ENCODE measurements around the gene OSBPL2. TPM values are rescaled to one million over a fixed set of nuclear protein-coding genes. Genes with fewer than 3 reads are reported as not detected.

Gene OSBPL2
- total and polyA plus RNA-seq, 2 donors (not counting 3 experiments of a cell fraction or from before 2014, with no cell fraction given), result 13.1 to 33.0 TPM

DNA sequence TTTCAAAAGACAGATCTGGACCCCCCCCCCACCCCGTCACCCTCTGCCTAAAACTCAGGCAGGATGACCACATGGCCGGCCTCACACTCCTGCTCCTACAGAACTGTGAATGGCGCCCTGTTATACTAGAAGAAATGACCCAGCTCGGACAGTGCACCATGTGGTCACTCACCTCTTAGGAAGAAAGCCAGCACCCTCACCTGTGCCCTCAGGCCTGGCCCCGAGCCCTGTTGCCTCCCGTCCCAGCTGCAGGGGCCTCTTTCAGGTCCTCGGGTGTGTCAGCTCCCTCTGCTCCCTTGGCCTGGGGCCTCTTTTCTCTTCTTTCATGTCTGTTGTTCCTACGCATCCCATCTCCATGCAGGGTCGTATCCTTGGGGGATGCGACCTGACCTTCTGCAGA, 23.7 kb downstream of the OSBPL2 start:
- dilution Hi-C loops (cut with MboI; ENCODE audit: extremely low pct_ligation_motif_present, low sequenced_read_pairs), result no loop called here
- CTCF ChIA-PET, result interaction anchor here (0.9 to 1.4 kb wide), 2 partner anchors 24 to 251 kb away, joined by 3 to 5 read pairs; no protein-coding TSS in a partner anchor
- no TSS peak for BruUV-seq (replicated peaks)

More for the DNA sequence above, 23.7 kb downstream of the OSBPL2 start:
- no peak for DNase-seq (ENCODE audit: low read depth, low spot score)
- H3K9ac ChIP-seq (replicated peaks; ENCODE audit: extremely low read depth, insufficient read depth, low read length), result no peak overlapping the region
- H2AFZ ChIP-seq (ENCODE audit: low read depth, low read length), result no peak overlapping the region
- no peaks in the 10 kb centered on the region for H3K4me1 ChIP-seq (ENCODE audit: control insufficient read depth, extremely low read depth, insufficient read depth, low read length)
- no peak overlapping the region for H3K27ac ChIP-seq (ENCODE audit: insufficient read depth, low read depth, low read length)
- H3K9me3 ChIP-seq (replicated peaks; ENCODE audit: control insufficient read depth, insufficient read depth, low read length), result no peaks in the 10 kb centered on the region
- H3K4me2 ChIP-seq (ENCODE audit: insufficient read depth, low read length), result no peak overlapping the region
- TF ChIP-seq GATA2 (IDR thresholded peaks at IDR 0.05; ENCODE audit: insufficient read depth, insufficient read length, low read depth, low read length) (no peak), MYC (IDR thresholded peaks at IDR 0.05; ENCODE audit: low read depth, low read length) (no peak), JUN (IDR thresholded peaks at IDR 0.05; ENCODE audit: borderline replicate concordance, insufficient read depth, insufficient read length, low read depth) (no peak), POLR2AphosphoS5 (IDR thresholded peaks at IDR 0.05; ENCODE audit: insufficient read depth, low read depth, low read length) (no peak), EZH2 (IDR thresholded peaks at IDR 0.05; ENCODE audit: borderline replicate concordance, low read depth, low read length, severe bottlenecking) (no peak), POLR2A (IDR thresholded peaks at IDR 0.05; ENCODE audit: low read depth, low read length) (no peak), FOS (IDR thresholded peaks at IDR 0.05; ENCODE audit: borderline replicate concordance, insufficient read depth, low read length) (no peak)
- TF ChIP-seq, protein P1, sequence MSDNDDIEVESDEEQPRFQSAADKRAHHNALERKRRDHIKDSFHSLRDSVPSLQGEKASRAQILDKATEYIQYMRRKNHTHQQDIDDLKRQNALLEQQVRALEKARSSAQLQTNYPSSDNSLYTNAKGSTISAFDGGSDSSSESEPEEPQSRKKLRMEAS (IDR thresholded peaks at IDR 0.05; ENCODE audit: insufficient read depth, insufficient read length), result no peak
- TF ChIP-seq, protein P2, sequence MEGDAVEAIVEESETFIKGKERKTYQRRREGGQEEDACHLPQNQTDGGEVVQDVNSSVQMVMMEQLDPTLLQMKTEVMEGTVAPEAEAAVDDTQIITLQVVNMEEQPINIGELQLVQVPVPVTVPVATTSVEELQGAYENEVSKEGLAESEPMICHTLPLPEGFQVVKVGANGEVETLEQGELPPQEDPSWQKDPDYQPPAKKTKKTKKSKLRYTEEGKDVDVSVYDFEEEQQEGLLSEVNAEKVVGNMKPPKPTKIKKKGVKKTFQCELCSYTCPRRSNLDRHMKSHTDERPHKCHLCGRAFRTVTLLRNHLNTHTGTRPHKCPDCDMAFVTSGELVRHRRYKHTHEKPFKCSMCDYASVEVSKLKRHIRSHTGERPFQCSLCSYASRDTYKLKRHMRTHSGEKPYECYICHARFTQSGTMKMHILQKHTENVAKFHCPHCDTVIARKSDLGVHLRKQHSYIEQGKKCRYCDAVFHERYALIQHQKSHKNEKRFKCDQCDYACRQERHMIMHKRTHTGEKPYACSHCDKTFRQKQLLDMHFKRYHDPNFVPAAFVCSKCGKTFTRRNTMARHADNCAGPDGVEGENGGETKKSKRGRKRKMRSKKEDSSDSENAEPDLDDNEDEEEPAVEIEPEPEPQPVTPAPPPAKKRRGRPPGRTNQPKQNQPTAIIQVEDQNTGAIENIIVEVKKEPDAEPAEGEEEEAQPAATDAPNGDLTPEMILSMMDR (IDR thresholded peaks at IDR 0.05; ENCODE audit: extremely low read depth in 1 of 2, insufficient read depth in 1 of 2, low read depth in 1 of 2, low read length in 2 of 2), result no peak
- no peaks in the 10 kb centered on the region for H3K9me1 ChIP-seq (replicated peaks; ENCODE audit: control insufficient read depth, extremely low read depth, insufficient read depth, low read length)
- intact Hi-C loops (cut with micrococcal nuclease), result loop anchor here (10.0 kb wide), 1 partner anchor 247 kb away; no protein-coding TSS in a partner anchor
- H3K27me3 ChIP-seq (ENCODE audit: control insufficient read depth in 2 of 2, insufficient read depth in 2 of 2, low read length in 2 of 2), result no peaks in the 10 kb centered on the region
- no peaks in the 10 kb centered on the region for H4K20me1 ChIP-seq (replicated peaks; ENCODE audit: control insufficient read depth, extremely low read depth, insufficient read depth, low read length)
- peaks cover 2 to 34% of the 10 kb centered on the region in 2 experiments for H3K36me3 ChIP-seq (ENCODE audit: control insufficient read depth in 2 of 2, extremely low read depth in 1 of 2, insufficient read depth in 2 of 2, low read length in 2 of 2)
- no peak overlapping the region for H3K4me3 ChIP-seq (replicated peaks in 1 of 3; ENCODE audit: insufficient read depth in 1 of 3, low read depth in 1 of 3, low read length in 3 of 3)
- POLR2A ChIA-PET, result no interaction called here
- FAIRE-seq, result no peak
- H3K79me2 ChIP-seq (ENCODE audit: control insufficient read depth, insufficient read depth, low read length), result no peaks in the 10 kb centered on the region

All from endothelial cell of umbilical vein (primary cell).